Upper lobe of right lung (tissue), 1 donor: ENCODE measurements around the gene RNF5. TPM values are rescaled to one million over a fixed set of nuclear protein-coding genes. Genes with fewer than 3 reads are reported as not detected.

Experiments
- ATAC-seq: fragments of 200-7000 bp; cut with Tn5 transposase; one replicate; pipeline ENCODE4 v1.9.1; 2020; ENCODE audit warnings: mild to moderate bottlenecking, moderate library complexity
- DNase-seq: peaks from one replicate; pipeline ENCODE4 v3.0.0-alpha.2; 2020
- H3K27ac ChIP-seq: fragments of 200-600 bp; one replicate; pipeline ENCODE4 v1.8.0; 2022
- H3K27me3 ChIP-seq: fragments of 200-600 bp; one replicate; pipeline ENCODE4 v1.8.0; 2022; ENCODE audit warnings: mild to moderate bottlenecking
- H3K36me3 ChIP-seq: fragments of 200-600 bp; one replicate; pipeline ENCODE4 v1.8.0; 2022
- H3K4me1 ChIP-seq: fragments of 200-600 bp; one replicate; pipeline ENCODE4 v1.8.0; 2022
- H3K4me3 ChIP-seq: fragments of 200-600 bp; one replicate; pipeline ENCODE4 v1.8.0; 2022; ENCODE audit warnings: mild to moderate bottlenecking
- H3K9me3 ChIP-seq: fragments of 200-600 bp; one replicate; pipeline ENCODE4 v1.8.0; 2022
- CTCF ChIP-seq: fragments of 200-600 bp; IDR thresholded peaks from one replicate; pipeline ENCODE4 v1.8.0; 2022; ENCODE audit warnings: antibody characterized with exemption
- intact Hi-C: fragments of 100-400 bp; cut with DNase I; formaldehyde crosslinking; loops from one replicate; pipeline ENCODE4 v1.11.0; 2022
- total RNA-seq: library from RNA; stranded (reverse); fragmentation: NEBNext Ultra II Directional; extraction: Animal tissue kit (Norgen Biotek cat#: 25700); gene quantifications from one replicate; pipeline ENCODE4 v1.2.1, GENCODE V29; 2021
- donor health status: DM: no; HTN: yes; CAD: no; lungs with severe emphysema.

RNF5 gene
- total RNA-seq, 1 donor from 2014 or later, result 44.6 TPM

GRCh38 chr6:32154514-32155161 lies 23.6 kb upstream of the RNF5 start:
- peak; percentile 47 for TF ChIP-seq CTCF
- intact Hi-C loops, result no loop called here
- H3K4me1 ChIP-seq, result peaks cover 28% of the 10 kb centered on the region
- peak; percentile 75 for ATAC-seq
- peaks cover 10% of the 10 kb centered on the region for H3K27me3 ChIP-seq
- peak; percentile 74 for DNase-seq
- peak overlapping the region; percentile 75 for H3K4me3 ChIP-seq
- no peaks in the 10 kb centered on the region for H3K9me3 ChIP-seq
- H3K36me3 ChIP-seq, result peaks cover 11% of the 10 kb centered on the region
- peak overlapping the region; percentile 87 for H3K27ac ChIP-seq

GRCh38 chr6:32156891-32157290 lies 21.3 kb upstream of the RNF5 start:
- H3K27me3 ChIP-seq, result no peaks in the 10 kb centered on the region
- TF ChIP-seq CTCF, result no peak

GRCh38 chr6:32158052-32158451 lies 20.2 kb upstream of the RNF5 start:
- TF ChIP-seq CTCF, result no peak
- no peak for ATAC-seq
- no peak overlapping the region for H3K4me3 ChIP-seq
- H3K36me3 ChIP-seq, result peaks cover 14% of the 10 kb centered on the region
- H3K4me1 ChIP-seq, result peaks cover 17% of the 10 kb centered on the region
- intact Hi-C loops, result no loop called here
- no peaks in the 10 kb centered on the region for H3K9me3 ChIP-seq
- no peak for DNase-seq
- H3K27me3 ChIP-seq, result no peaks in the 10 kb centered on the region
- no peak overlapping the region for H3K27ac ChIP-seq

More at GRCh38 chr6:32156891-32157290, 21.3 kb upstream of the RNF5 start:
- H3K36me3 ChIP-seq, result peaks cover 14% of the 10 kb centered on the region
- peaks cover 28% of the 10 kb centered on the region for H3K4me1 ChIP-seq
- H3K9me3 ChIP-seq, result no peaks in the 10 kb centered on the region
- DNase-seq (no peak), ATAC-seq (no peak)
- intact Hi-C loops, result no loop called here
- no peak overlapping the region for H3K27ac ChIP-seq
- no peak overlapping the region for H3K4me3 ChIP-seq

- peak; percentile 34 for ATAC-seq
These were observed 14.5 kb upstream of the RNF5 start for GRCh38 chr6:32163559-32164258.

GRCh38 chr6:32164295-32164694 lies 13.9 kb upstream of the RNF5 start, which contains the start of gene EGFL8:
TSS of gene EGFL8 (plus strand) at chr6:32164595. CDS start at chr6:32166166, 1,571 bp downstream.
- H3K4me1 ChIP-seq, result no peaks in the 10 kb centered on the region
- intact Hi-C loops, result no loop called here
- ATAC-seq (no peak), DNase-seq (no peak)
- peak within 1 kb of the TSS; percentile 42 for H3K27ac ChIP-seq
- TF ChIP-seq CTCF, result no peak
- H3K4me3 ChIP-seq, result no peak within 1 kb of the TSS
- H3K9me3 ChIP-seq, result no peaks in the 10 kb centered on the region
- peaks cover 30% of the 10 kb centered on the region for H3K36me3 ChIP-seq
- H3K27me3 ChIP-seq, result no peaks in the 10 kb centered on the region

More at GRCh38 chr6:32163559-32164258, 14.5 kb upstream of the RNF5 start:
- no peak for DNase-seq
- no peaks in the 10 kb centered on the region for H3K4me1 ChIP-seq
- H3K4me3 ChIP-seq, result no peak overlapping the region
- H3K36me3 ChIP-seq, result peaks cover 25% of the 10 kb centered on the region
- TF ChIP-seq CTCF, result no peak
- H3K27me3 ChIP-seq, result no peaks in the 10 kb centered on the region
- intact Hi-C loops, result no loop called here
- no peaks in the 10 kb centered on the region for H3K9me3 ChIP-seq
- H3K27ac ChIP-seq, result peak overlapping the region; percentile 42
